PC-3 (cell line): ENCODE data around the gene PGLYRP4. TPM values are rescaled to one million over a fixed set of nuclear protein-coding genes. Genes with fewer than 3 reads are reported as not detected.

Experiments used
- ATAC-seq: fragments of 200-7000 bp; cut with Tn5 transposase; 2 replicates; pipeline ENCODE4 v1.9.1; 2020; ENCODE audit warnings: mild to moderate bottlenecking, moderate library complexity
- BruUV-seq: library from RNA; stranded (reverse); fragments of 400-500 nt; replicated peaks from 2 replicates; lab custom pipeline; 2021; lab: Mats Ljungman, UMichigan
- CTCF ChIA-PET: fragments of 300-600 bp; sonication (Branson Sonifier 250); formaldehyde crosslinking; loops from one replicate; lab custom pipeline; 2022; ENCODE audit warnings: antibody characterized with exemption; lab: Charles Lee
- POLR2A ChIA-PET: fragments of 300-600 bp; sonication (Branson Sonifier 250); formaldehyde crosslinking; loops from one replicate; lab custom pipeline; 2022; ENCODE audit warnings: antibody characterized with exemption; ENCODE audit not compliant: unreplicated experiment; lab: Charles Lee
- DNase-seq: peaks from one replicate; pipeline ENCODE4 v3.0.0-alpha.2; 2015
- H2AFZ ChIP-seq: fragments of 300-600 bp; sonication (generic); 2 replicates; pipeline ENCODE4 v1.6.0; 2016; ENCODE audit warnings: antibody characterized with exemption, low read length
- H3F3A ChIP-seq: fragments of 300-600 bp; sonication (generic); one replicate; pipeline ENCODE4 v1.6.0; 2017; ENCODE audit warnings: antibody characterized with exemption, low read length, control low read depth, mild to moderate bottlenecking; ENCODE audit not compliant: unreplicated experiment
- H3K27ac ChIP-seq: fragments of 300-600 bp; sonication (generic); 2 replicates; pipeline ENCODE4 v1.5.1; 2016; ENCODE audit warnings: mild to moderate bottlenecking, low read length
- H3K27me3 ChIP-seq: fragments of 300-600 bp; sonication (generic); 2 replicates; pipeline ENCODE4 v1.6.1; 2016; ENCODE audit warnings: low read length, mixed read lengths
- H3K36me3 ChIP-seq: fragments of 300-600 bp; sonication (generic); 2 replicates; pipeline ENCODE4 v1.6.1; 2016; ENCODE audit warnings: low read depth, mixed run types, low read length, mixed read lengths
- H3K4me1 ChIP-seq: fragments of 300-600 bp; sonication (generic); 2 replicates; pipeline ENCODE4 v1.5.1; 2016; ENCODE audit warnings: low read length; ENCODE audit not compliant: insufficient read depth
- H3K4me2 ChIP-seq: fragments of 300-600 bp; sonication (generic); 2 replicates; pipeline ENCODE4 v1.6.0; 2016; ENCODE audit warnings: low read length
- H3K4me3 ChIP-seq: fragments of 300-600 bp; sonication (generic); 2 replicates; pipeline ENCODE4 v1.5.1; 2016; ENCODE audit warnings: mild to moderate bottlenecking, low read length, mixed read lengths
- H3K79me2 ChIP-seq: fragments of 300-600 bp; sonication (generic); 2 replicates; pipeline ENCODE4 v1.6.1; 2017; ENCODE audit warnings: low read length, mixed read lengths
- H3K9ac ChIP-seq: fragments of 300-600 bp; sonication (generic); 2 replicates; pipeline ENCODE4 v1.6.0; 2016; ENCODE audit warnings: mild to moderate bottlenecking, low read length
- H3K9me2 ChIP-seq: fragments of 300-600 bp; sonication (generic); replicated peaks from 2 replicates; pipeline ENCODE4 v1.6.1; 2016; ENCODE audit warnings: mixed run types, low read length, mixed read lengths
- H3K9me3 ChIP-seq: fragments of 300-600 bp; sonication (generic); 2 replicates; pipeline ENCODE4 v1.6.1; 2016; ENCODE audit warnings: low read length, mixed read lengths
- H4K20me1 ChIP-seq: fragments of 300-600 bp; sonication (generic); 2 replicates; pipeline ENCODE4 v1.6.1; 2016; ENCODE audit warnings: low read length, mixed read lengths
- CTCF ChIP-seq: fragments of 300-600 bp; sonication (generic); conservative IDR thresholded peaks from 2 replicates; pipeline ENCODE4 v1.5.1; 2017; ENCODE audit warnings: antibody characterized with exemption, low read depth, mild to moderate bottlenecking, low read length
- EZH2 ChIP-seq: fragments of 300-600 bp; sonication (generic); IDR thresholded peaks from one replicate; pipeline ENCODE4 v1.6.1; 2017; ENCODE audit warnings: antibody characterized with exemption, mild to moderate bottlenecking, low read length; ENCODE audit not compliant: unreplicated experiment
- EZH2phosphoT487 ChIP-seq: fragments of 300-600 bp; sonication (generic); IDR thresholded peaks from 2 replicates; pipeline ENCODE4 v1.6.1; 2018; ENCODE audit warnings: mild to moderate bottlenecking, antibody characterized with exemption, low read length, borderline replicate concordance
- intact Hi-C: fragments of 100-400 bp; cut with micrococcal nuclease; formaldehyde crosslinking; loops from 2 replicates; pipeline ENCODE4 v1.9.0; 2023
- total RNA-seq: library from RNA; depleted of rRNA; stranded (reverse); fragments of >200 nt; gene quantifications from 2 replicates; pipeline ENCODE4 v1.2.3, GENCODE V29; 2014

The PGLYRP4 gene
- total RNA-seq, 1 experiment from 2014 or later = not detected

GRCh38 chr1:153374071-153374470, 25.4 kb upstream of the PGLYRP4 start:
- H3K9me3 ChIP-seq = no peaks in the 10 kb centered on the region
- no TSS peak for BruUV-seq
- no peak overlapping the region for H2AFZ ChIP-seq
- no peak overlapping the region for H3K27ac ChIP-seq
- peaks cover 2% of the 10 kb centered on the region; the same call in 1 of the 2 replicates for H3K27me3 ChIP-seq
- no peaks in the 10 kb centered on the region for H4K20me1 ChIP-seq
- H3K9me2 ChIP-seq = no peaks in the 10 kb centered on the region
- H3K79me2 ChIP-seq = no peaks in the 10 kb centered on the region
- no peak overlapping the region for H3K9ac ChIP-seq
- H3K4me1 ChIP-seq = peaks cover 36% of the 10 kb centered on the region
- no peak overlapping the region for H3K4me3 ChIP-seq
- no peak overlapping the region for H3K4me2 ChIP-seq
- POLR2A ChIA-PET = no interaction called here
- no peaks in the 10 kb centered on the region for H3F3A ChIP-seq
- ATAC-seq (no peak), DNase-seq (no peak)
- no peaks in the 10 kb centered on the region for H3K36me3 ChIP-seq
- CTCF ChIA-PET = no interaction called here
- TF ChIP-seq EZH2phosphoT487 (no peak), EZH2 (no peak)
- intact Hi-C loops = no loop called here

DNA sequence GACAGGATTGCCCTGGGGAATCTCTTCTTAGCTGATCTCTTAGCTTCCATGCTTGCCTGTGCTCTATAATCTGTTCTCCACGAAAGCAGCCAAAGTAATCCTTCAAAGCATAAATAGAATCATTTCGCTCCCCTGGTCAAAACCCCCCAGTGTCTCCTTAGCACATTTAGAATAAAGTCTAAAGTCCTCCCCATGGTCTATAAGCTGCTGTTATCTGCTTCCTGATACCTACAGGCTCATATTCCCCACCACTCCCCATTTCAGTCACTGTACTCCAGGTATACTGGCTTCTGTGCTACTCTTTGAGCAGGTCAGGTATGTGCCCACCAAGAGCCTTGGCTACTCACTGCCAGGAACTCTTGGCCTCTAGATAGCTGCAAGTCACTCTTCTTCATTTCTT, 23.9 kb upstream of the PGLYRP4 start:
- H3K4me2 ChIP-seq = no peak overlapping the region
- POLR2A ChIA-PET = no interaction called here
- H3K79me2 ChIP-seq = no peaks in the 10 kb centered on the region
- no peaks in the 10 kb centered on the region for H3K36me3 ChIP-seq
- no peak for TF ChIP-seq EZH2phosphoT487
- TF ChIP-seq CTCF = no peak
- no peak for TF ChIP-seq EZH2
- ATAC-seq (no peak), DNase-seq (no peak)
- CTCF ChIA-PET = no interaction called here
- H2AFZ ChIP-seq = no peak overlapping the region
- H4K20me1 ChIP-seq = no peaks in the 10 kb centered on the region
- BruUV-seq = no TSS peak
- no peak overlapping the region for H3K9ac ChIP-seq
- H3K4me1 ChIP-seq = peaks cover 36% of the 10 kb centered on the region
- H3K4me3 ChIP-seq = no peak overlapping the region
- no peaks in the 10 kb centered on the region for H3K9me3 ChIP-seq
- H3K27ac ChIP-seq = no peak overlapping the region
- H3F3A ChIP-seq = no peaks in the 10 kb centered on the region
- H3K9me2 ChIP-seq = no peaks in the 10 kb centered on the region
- intact Hi-C loops = no loop called here
- H3K27me3 ChIP-seq = no peaks in the 10 kb centered on the region

DNA sequence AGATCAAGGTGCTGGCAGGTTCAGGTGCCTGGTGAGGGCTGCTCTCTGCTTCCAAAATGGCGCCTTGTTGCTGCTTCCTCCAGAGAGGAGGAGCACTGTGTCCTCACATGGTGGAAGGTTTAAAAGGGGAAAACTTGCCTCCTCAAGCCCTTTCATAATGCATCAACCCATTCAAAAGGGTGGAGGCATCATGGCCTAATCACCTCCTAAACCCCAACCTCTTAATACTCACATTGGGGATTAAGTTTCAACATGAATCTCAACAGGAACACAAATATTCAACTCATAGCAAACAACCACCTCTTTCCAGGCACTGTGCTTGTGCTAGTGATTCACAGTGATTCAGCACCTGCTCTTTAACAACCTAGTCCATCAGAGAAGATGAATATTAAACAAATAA, 22.6 kb upstream of the PGLYRP4 start:
- Histone ChIP-seq H2AFZ (no peak overlapping the region), H3K79me2 (no peaks in the 10 kb centered on the region), H3K4me1 (peaks cover 32% of the 10 kb centered on the region), H3K27ac (peak overlapping the region; percentile 34; the same call in 1 of the 2 replicates), H3K36me3 (no peaks in the 10 kb centered on the region), H3K9me2 (no peaks in the 10 kb centered on the region), H3K9me3 (no peaks in the 10 kb centered on the region), H3K4me3 (no peak overlapping the region), H3K27me3 (no peaks in the 10 kb centered on the region), H3K9ac (no peak overlapping the region), H3F3A (no peaks in the 10 kb centered on the region), H4K20me1 (no peaks in the 10 kb centered on the region), H3K4me2 (no peak overlapping the region)
- ATAC-seq (no peak), DNase-seq (peak; percentile 67)
- TF ChIP-seq CTCF = no peak
- no peak for TF ChIP-seq EZH2
- TF ChIP-seq EZH2phosphoT487 = no peak
- ChIA-PET CTCF (no interaction called here), POLR2A (no interaction called here)
- no TSS peak for BruUV-seq
- intact Hi-C loops = no loop called here
